ENCODE results near the gene KCNC3.
"Not testable (repeated sequence)": the region's sequence is repeated elsewhere in the genome, so short reads cannot be mapped to it uniquely, and the experiment has no call there.

The KCNC3 gene

GRCh38 chr19:50340331-50340730, 11.2 kb upstream of the KCNC3 start:
- H3K36me3 ChIP-seq (ENCODE audit: low read depth), result no peaks in the 10 kb centered on the region
- TF ChIP-seq CTCF (IDR thresholded peaks at IDR 0.05; ENCODE audit: poor library complexity, severe bottlenecking), result no peak
- peaks cover 6% of the 10 kb centered on the region for H3K9me3 ChIP-seq (ENCODE audit: severe bottlenecking)
- H3K27ac ChIP-seq (ENCODE audit: poor library complexity, severe bottlenecking), result no peak overlapping the region
- H3K4me1 ChIP-seq (ENCODE audit: insufficient read depth, poor library complexity, severe bottlenecking), result no peaks in the 10 kb centered on the region
- no peaks in the 10 kb centered on the region for H3K27me3 ChIP-seq (ENCODE audit: insufficient read depth, poor library complexity, severe bottlenecking)
- DNase-seq (ENCODE audit: low spot score) (no peak), ATAC-seq (ENCODE audit: low read depth) (no peak)
- no peak overlapping the region for H3K4me3 ChIP-seq (ENCODE audit: severe bottlenecking)

- DNase-seq (ENCODE audit: low spot score); H3K27ac ChIP-seq (ENCODE audit: poor library complexity, severe bottlenecking); H3K9me3 ChIP-seq (ENCODE audit: severe bottlenecking); H3K36me3 ChIP-seq (ENCODE audit: low read depth); H3K4me3 ChIP-seq (ENCODE audit: severe bottlenecking); H3K4me1 ChIP-seq (ENCODE audit: insufficient read depth, poor library complexity, severe bottlenecking); ATAC-seq (ENCODE audit: low read depth): not testable (repeated sequence)
- peaks cover 10% of the 10 kb centered on the region for H3K27me3 ChIP-seq (ENCODE audit: insufficient read depth, poor library complexity, severe bottlenecking)
Measured at GRCh38 chr19:50337031-50337430, 7.9 kb upstream of the KCNC3 start.

- no peak for TF ChIP-seq CTCF (IDR thresholded peaks at IDR 0.05; ENCODE audit: poor library complexity, severe bottlenecking)
- DNase-seq (ENCODE audit: low spot score) (no peak), ATAC-seq (ENCODE audit: low read depth) (no peak)
- Histone ChIP-seq H3K9me3 (ENCODE audit: severe bottlenecking) (no peaks in the 10 kb centered on the region), H3K4me1 (ENCODE audit: insufficient read depth, poor library complexity, severe bottlenecking) (no peaks in the 10 kb centered on the region), H3K27ac (ENCODE audit: poor library complexity, severe bottlenecking) (no peak overlapping the region), H3K36me3 (ENCODE audit: low read depth) (no peaks in the 10 kb centered on the region), H3K4me3 (ENCODE audit: severe bottlenecking) (no peak overlapping the region), H3K27me3 (ENCODE audit: insufficient read depth, poor library complexity, severe bottlenecking) (peaks cover 23% of the 10 kb centered on the region)
Measured at GRCh38 chr19:50334741-50335421, 5.7 kb upstream of the KCNC3 start.

- TF ChIP-seq CTCF (IDR thresholded peaks at IDR 0.05; ENCODE audit: poor library complexity, severe bottlenecking), result no peak
- Histone ChIP-seq H3K27ac (ENCODE audit: poor library complexity, severe bottlenecking) (no peak overlapping the region), H3K4me3 (ENCODE audit: severe bottlenecking) (peak overlapping the region; percentile 35), H3K9me3 (ENCODE audit: severe bottlenecking) (no peaks in the 10 kb centered on the region), H3K27me3 (ENCODE audit: insufficient read depth, poor library complexity, severe bottlenecking) (peaks cover 29% of the 10 kb centered on the region), H3K4me1 (ENCODE audit: insufficient read depth, poor library complexity, severe bottlenecking) (no peaks in the 10 kb centered on the region), H3K36me3 (ENCODE audit: low read depth) (no peaks in the 10 kb centered on the region)
- 0 out of 3 replicates have a peak, but pooled peaks have one; percentile 6 for ATAC-seq (ENCODE audit: low read depth)
- no peak for DNase-seq (ENCODE audit: low spot score)
Measured at GRCh38 chr19:50333737-50334617, 4.8 kb upstream of the KCNC3 start.

- no peak for TF ChIP-seq CTCF (IDR thresholded peaks at IDR 0.05; ENCODE audit: poor library complexity, severe bottlenecking)
- Histone ChIP-seq H3K36me3 (ENCODE audit: low read depth) (no peaks in the 10 kb centered on the region), H3K4me1 (ENCODE audit: insufficient read depth, poor library complexity, severe bottlenecking) (no peaks in the 10 kb centered on the region), H3K27ac (ENCODE audit: poor library complexity, severe bottlenecking) (no peak overlapping the region), H3K9me3 (ENCODE audit: severe bottlenecking) (no peaks in the 10 kb centered on the region), H3K4me3 (ENCODE audit: severe bottlenecking) (peak overlapping the region; percentile 35), H3K27me3 (ENCODE audit: insufficient read depth, poor library complexity, severe bottlenecking) (peaks cover 33% of the 10 kb centered on the region)
- DNase-seq (ENCODE audit: low spot score) (peak; percentile 91), ATAC-seq (ENCODE audit: low read depth) (peak; percentile 66)
Measured at GRCh38 chr19:50333235-50333736, 4.1 kb upstream of the KCNC3 start.
